Neural progenitor cell (in vitro differentiated cells): ENCODE measurements around the gene SLC5A4. TPM values are rescaled to one million over a fixed set of nuclear protein-coding genes. Genes with fewer than 3 reads are reported as not detected.

Source experiments
- DNase-seq: peaks from one replicate; pipeline ENCODE4 v3.0.0-alpha.2; 2016; ENCODE audit warnings: low spot score
- H2AFZ ChIP-seq: fragments of 200-600 bp; sonication (generic); replicated peaks from 2 replicates; pipeline ENCODE4 v1.6.1; 2016; ENCODE audit warnings: antibody characterized with exemption
- H3F3A ChIP-seq: fragments of 200-600 bp; sonication (generic); 2 replicates; pipeline ENCODE4 v1.6.1; 2016; ENCODE audit warnings: antibody characterized with exemption, low read depth
- H3K27ac ChIP-seq: fragments of 200-600 bp; sonication (generic); 2 replicates; pipeline ENCODE4 v1.5.1; 2016; ENCODE audit warnings: mild to moderate bottlenecking
- H3K27me3 ChIP-seq: fragments of 200-600 bp; sonication (generic); 2 replicates; pipeline ENCODE4 v1.6.1; 2016; ENCODE audit warnings: mild to moderate bottlenecking, moderate library complexity
- H3K36me3 ChIP-seq: fragments of 200-600 bp; sonication (generic); 2 replicates; pipeline ENCODE4 v1.5.1; 2016
- H3K4me1 ChIP-seq: fragments of 200-600 bp; sonication (generic); 2 replicates; pipeline ENCODE4 v1.6.1; 2016; ENCODE audit warnings: mixed run types
- H3K4me2 ChIP-seq: fragments of 200-600 bp; sonication (generic); 2 replicates; pipeline ENCODE4 v1.6.1; 2016
- H3K4me3 ChIP-seq: fragments of 200-600 bp; sonication (generic); 2 replicates; pipeline ENCODE4 v1.5.1; 2016
- H3K79me2 ChIP-seq: fragments of 200-600 bp; sonication (generic); 2 replicates; pipeline ENCODE4 v1.6.1; 2016; ENCODE audit warnings: low read depth
- H3K9ac ChIP-seq: fragments of 200-600 bp; sonication (generic); 2 replicates; pipeline ENCODE4 v1.6.1; 2016
- H3K9me3 ChIP-seq: fragments of 200-600 bp; sonication (generic); 2 replicates; pipeline ENCODE4 v1.5.1; 2016; ENCODE audit warnings: low read depth
- H4K20me1 ChIP-seq: fragments of 200-600 bp; sonication (generic); 2 replicates; pipeline ENCODE4 v1.6.1; 2016; ENCODE audit warnings: low read depth
- H3K27ac Mint-ChIP-seq: 3 replicates; pipeline ENCODE4 v1.8.0; 2021; ENCODE audit warnings: mixed read lengths
- H3K27me3 Mint-ChIP-seq: 2 replicates; pipeline ENCODE4 v1.8.0; 2022; ENCODE audit warnings: low read depth, mild to moderate bottlenecking, inconsistent platforms, moderate library complexity, mixed read lengths; ENCODE audit not compliant: insufficient read depth
- H3K36me3 Mint-ChIP-seq: 3 replicates; pipeline ENCODE4 v1.8.0; 2021; ENCODE audit warnings: mixed read lengths
- H3K4me1 Mint-ChIP-seq: 3 replicates; pipeline ENCODE4 v1.8.0; 2021; ENCODE audit warnings: mixed read lengths
- H3K4me3 Mint-ChIP-seq: 3 replicates; pipeline ENCODE4 v1.8.0; 2021; ENCODE audit warnings: mild to moderate bottlenecking, moderate library complexity, mixed read lengths
- H3K9me3 Mint-ChIP-seq: 3 replicates; pipeline ENCODE4 v1.8.0; 2020; ENCODE audit warnings: mixed read lengths
- EZH2 ChIP-seq: fragments of 200-600 bp; sonication (generic); IDR thresholded peaks from 2 replicates; pipeline ENCODE4 v1.6.1; 2017; ENCODE audit warnings: antibody characterized with exemption, mild to moderate bottlenecking, moderate library complexity
- EZH2phosphoT487 ChIP-seq: fragments of 200-600 bp; sonication (generic); IDR thresholded peaks from 2 replicates; pipeline ENCODE4 v1.6.1; 2017; ENCODE audit warnings: antibody characterized with exemption
- total RNA-seq: library from RNA; depleted of rRNA; stranded (reverse); fragments of >200 nt; gene quantifications from 2 replicates; pipeline ENCODE4 v1.2.3, GENCODE V29; 2015; ENCODE audit warnings: low replicate concordance
- TF ChIP-seq, protein P1 (sequence below): fragments of 200-600 bp; sonication (generic); IDR thresholded peaks from 2 replicates; pipeline ENCODE4 v1.5.1; 2017; ENCODE audit warnings: antibody characterized with exemption, mild to moderate bottlenecking

The SLC5A4 gene
- total RNA-seq, 1 donor from 2014 or later = 0.06 TPM

DNA sequence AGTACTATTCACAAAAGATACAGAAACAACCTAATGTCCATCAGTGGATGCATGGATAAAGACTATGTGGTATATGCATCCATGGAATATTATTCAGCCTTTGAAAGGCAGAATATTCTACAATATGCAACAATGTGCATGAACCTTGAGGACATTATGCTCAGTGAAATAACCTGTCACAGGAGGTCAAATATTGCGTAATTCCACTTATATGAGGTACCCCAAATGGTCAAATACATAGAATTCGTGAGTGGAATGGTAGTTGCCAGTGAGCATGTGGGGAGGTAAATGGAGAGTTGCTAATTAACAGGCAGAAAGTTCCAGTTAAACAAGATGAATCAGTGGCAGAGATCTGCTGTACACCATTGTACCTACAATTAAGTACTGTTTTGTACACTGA lies 3.6 kb upstream of the SLC5A4 start:
- Mint-ChIP-seq H3K27me3 (no peaks in the 10 kb centered on the region), H3K36me3 (no peaks in the 10 kb centered on the region), H3K9me3 (no peaks in the 10 kb centered on the region), H3K4me3 (no peak overlapping the region), H3K4me1 (no peaks in the 10 kb centered on the region), H3K27ac (no peak overlapping the region)
- H3K27ac ChIP-seq = no peak overlapping the region
- H3K79me2 ChIP-seq = no peaks in the 10 kb centered on the region
- no peaks in the 10 kb centered on the region for H3K36me3 ChIP-seq
- H3K9ac ChIP-seq = no peak overlapping the region
- no peak overlapping the region for H2AFZ ChIP-seq
- H3K27me3 ChIP-seq = peaks cover 23% of the 10 kb centered on the region
- no peak overlapping the region for H3K4me2 ChIP-seq
- TF ChIP-seq EZH2phosphoT487 = no peak
- TF ChIP-seq, protein P1, sequence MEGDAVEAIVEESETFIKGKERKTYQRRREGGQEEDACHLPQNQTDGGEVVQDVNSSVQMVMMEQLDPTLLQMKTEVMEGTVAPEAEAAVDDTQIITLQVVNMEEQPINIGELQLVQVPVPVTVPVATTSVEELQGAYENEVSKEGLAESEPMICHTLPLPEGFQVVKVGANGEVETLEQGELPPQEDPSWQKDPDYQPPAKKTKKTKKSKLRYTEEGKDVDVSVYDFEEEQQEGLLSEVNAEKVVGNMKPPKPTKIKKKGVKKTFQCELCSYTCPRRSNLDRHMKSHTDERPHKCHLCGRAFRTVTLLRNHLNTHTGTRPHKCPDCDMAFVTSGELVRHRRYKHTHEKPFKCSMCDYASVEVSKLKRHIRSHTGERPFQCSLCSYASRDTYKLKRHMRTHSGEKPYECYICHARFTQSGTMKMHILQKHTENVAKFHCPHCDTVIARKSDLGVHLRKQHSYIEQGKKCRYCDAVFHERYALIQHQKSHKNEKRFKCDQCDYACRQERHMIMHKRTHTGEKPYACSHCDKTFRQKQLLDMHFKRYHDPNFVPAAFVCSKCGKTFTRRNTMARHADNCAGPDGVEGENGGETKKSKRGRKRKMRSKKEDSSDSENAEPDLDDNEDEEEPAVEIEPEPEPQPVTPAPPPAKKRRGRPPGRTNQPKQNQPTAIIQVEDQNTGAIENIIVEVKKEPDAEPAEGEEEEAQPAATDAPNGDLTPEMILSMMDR = no peak
- no peak for TF ChIP-seq EZH2
- DNase-seq = no peak
- H3K9me3 ChIP-seq = no peaks in the 10 kb centered on the region
- no peaks in the 10 kb centered on the region for H3F3A ChIP-seq
- H4K20me1 ChIP-seq = no peaks in the 10 kb centered on the region
- no peak overlapping the region for H3K4me3 ChIP-seq
- peaks cover 3% of the 10 kb centered on the region for H3K4me1 ChIP-seq

DNA sequence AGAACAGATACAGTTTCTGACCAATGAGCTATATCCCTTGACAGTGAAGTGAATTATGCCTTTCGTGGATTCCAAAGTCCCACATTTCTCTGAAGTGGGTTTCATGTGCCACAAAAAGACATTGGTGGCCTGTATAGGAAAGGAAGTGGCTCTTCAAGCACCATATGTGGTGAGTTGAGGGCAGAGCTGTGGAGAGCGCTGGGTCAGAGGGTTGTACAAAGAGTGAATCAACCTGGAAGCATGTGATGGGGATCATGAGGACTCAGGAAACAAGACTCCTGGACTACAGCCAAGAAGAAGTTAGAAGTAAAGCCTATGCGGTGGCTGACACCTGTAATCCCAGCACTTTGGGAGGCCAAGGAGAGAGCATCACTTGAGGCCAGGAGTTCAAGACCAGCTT lies 579 bp upstream of the SLC5A4 start:
- Histone ChIP-seq H3K4me3 (no peak overlapping the region), H3K79me2 (no peaks in the 10 kb centered on the region), H4K20me1 (no peaks in the 10 kb centered on the region), H3K4me1 (peaks cover 3% of the 10 kb centered on the region), H3K27ac (no peak overlapping the region), H3K9me3 (no peaks in the 10 kb centered on the region), H2AFZ (no peak overlapping the region), H3K4me2 (no peak overlapping the region), H3K27me3 (peaks cover 23% of the 10 kb centered on the region), H3K9ac (no peak overlapping the region), H3F3A (no peaks in the 10 kb centered on the region), H3K36me3 (no peaks in the 10 kb centered on the region)
- no peak for DNase-seq
- H3K27me3 Mint-ChIP-seq = peaks cover 5% of the 10 kb centered on the region
- no peaks in the 10 kb centered on the region for H3K4me1 Mint-ChIP-seq
- H3K36me3 Mint-ChIP-seq = no peaks in the 10 kb centered on the region
- H3K4me3 Mint-ChIP-seq = no peak overlapping the region
- TF ChIP-seq EZH2phosphoT487 = no peak
- TF ChIP-seq, protein P1 = no peak
- no peak for TF ChIP-seq EZH2
- H3K27ac Mint-ChIP-seq = no peak overlapping the region
- H3K9me3 Mint-ChIP-seq = peaks cover 2% of the 10 kb centered on the region

DNA sequence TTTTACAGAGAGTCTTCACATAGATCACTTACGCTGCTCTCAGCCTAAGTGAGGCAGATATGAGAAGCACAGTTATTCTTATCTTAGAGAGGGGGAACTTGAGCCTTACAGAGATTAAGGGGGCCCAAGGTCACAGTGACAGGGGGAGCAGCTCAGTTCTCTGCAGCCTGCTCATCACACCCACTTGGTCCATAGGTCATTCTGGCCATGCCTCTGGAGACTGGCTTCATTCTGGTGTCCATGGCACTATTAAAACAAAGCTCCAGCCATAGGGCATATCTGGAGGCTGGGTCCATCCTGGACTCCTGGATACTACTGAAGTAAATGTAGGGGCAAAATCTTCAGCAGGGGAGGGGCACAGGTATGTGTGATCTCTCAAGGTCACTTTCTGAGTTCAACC lies 5.9 kb downstream of the SLC5A4 start:
- H3K27ac ChIP-seq = no peak overlapping the region
- Mint-ChIP-seq H3K4me1 (no peaks in the 10 kb centered on the region), H3K27me3 (peaks cover 7% of the 10 kb centered on the region), H3K27ac (no peak overlapping the region), H3K36me3 (no peaks in the 10 kb centered on the region), H3K9me3 (peaks cover 3% of the 10 kb centered on the region), H3K4me3 (no peak overlapping the region)
- H3K27me3 ChIP-seq = no peaks in the 10 kb centered on the region
- H3K36me3 ChIP-seq = no peaks in the 10 kb centered on the region
- no peak overlapping the region for H2AFZ ChIP-seq
- H3K4me3 ChIP-seq = no peak overlapping the region
- H3K4me1 ChIP-seq = no peaks in the 10 kb centered on the region
- no peaks in the 10 kb centered on the region for H4K20me1 ChIP-seq
- H3K79me2 ChIP-seq = no peaks in the 10 kb centered on the region
- DNase-seq = no peak
- TF ChIP-seq EZH2phosphoT487 = no peak
- no peak for TF ChIP-seq EZH2
- TF ChIP-seq, protein P1 = no peak
- no peaks in the 10 kb centered on the region for H3F3A ChIP-seq
- no peaks in the 10 kb centered on the region for H3K9me3 ChIP-seq
- H3K9ac ChIP-seq = no peak overlapping the region
- H3K4me2 ChIP-seq = no peak overlapping the region

DNA sequence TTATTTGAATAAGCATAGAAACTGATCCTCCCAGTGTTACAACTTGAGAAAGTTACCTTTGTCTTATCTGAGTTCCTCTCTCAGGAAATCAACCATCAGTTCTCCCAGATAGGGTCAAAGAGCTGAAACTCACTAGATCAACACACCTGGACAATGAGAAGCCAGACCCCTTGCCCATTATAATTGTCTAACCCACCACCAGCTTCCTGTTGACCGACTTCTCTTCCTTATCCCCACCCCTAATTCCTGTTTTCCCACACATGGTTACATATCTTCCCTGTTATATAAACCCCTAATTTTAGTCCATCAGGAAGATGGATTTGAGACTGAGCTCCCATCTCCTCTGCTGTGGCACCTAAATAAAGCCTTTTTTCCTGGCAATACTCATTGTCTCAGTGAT lies 6.9 kb downstream of the SLC5A4 start:
- H3F3A ChIP-seq = no peaks in the 10 kb centered on the region
- H3K9ac ChIP-seq = no peak overlapping the region
- H3K4me2 ChIP-seq = no peak overlapping the region
- H3K4me3 Mint-ChIP-seq = no peak overlapping the region
- H2AFZ ChIP-seq = no peak overlapping the region
- H3K27ac ChIP-seq = no peak overlapping the region
- no peaks in the 10 kb centered on the region for H3K27me3 ChIP-seq
- H3K27ac Mint-ChIP-seq = no peak overlapping the region
- no peaks in the 10 kb centered on the region for H3K79me2 ChIP-seq
- H3K4me3 ChIP-seq = no peak overlapping the region
- H3K9me3 Mint-ChIP-seq = peaks cover 3% of the 10 kb centered on the region
- no peaks in the 10 kb centered on the region for H3K36me3 ChIP-seq
- no peaks in the 10 kb centered on the region for H3K4me1 Mint-ChIP-seq
- peaks cover 5% of the 10 kb centered on the region for H3K27me3 Mint-ChIP-seq
- H3K9me3 ChIP-seq = no peaks in the 10 kb centered on the region
- no peak for DNase-seq
- TF ChIP-seq, protein P1 = no peak
- TF ChIP-seq EZH2phosphoT487 (no peak), EZH2 (no peak)
- no peaks in the 10 kb centered on the region for H3K36me3 Mint-ChIP-seq
- no peaks in the 10 kb centered on the region for H3K4me1 ChIP-seq
- no peaks in the 10 kb centered on the region for H4K20me1 ChIP-seq
